Measurements from ENCODE around the gene NR6A1. TPM values are rescaled to one million over a fixed set of nuclear protein-coding genes. Genes with fewer than 3 reads are reported as not detected.
A peak's percentile ranks its signal among the peaks of the same experiment; 100 is the strongest.

Gene NR6A1
- total and polyA plus RNA-seq, 2 of the 13 experiments (the other 11 are each of a cell fraction or from before 2014, with no cell fraction given): 28.1 to 31.5 TPM

GRCh38 chr9:124771021-124771866 is at the start of gene NR6A1 (continued):
- TF ChIP-seq BRF2 (CRISPR knock-in tag; IDR thresholded peaks at IDR 0.05) (no peak), ZNF883 (CRISPR knock-in tag; IDR thresholded peaks at IDR 0.05; ENCODE audit: not compliant biosample characterization) (no peak), ELF4 (CRISPR knock-in tag; IDR thresholded peaks at IDR 0.05; ENCODE audit: borderline replicate concordance) (no peak; the same call in 1 of the 2 replicates), MAFK (conservative IDR thresholded peaks at IDR 0.05 in 1 of 2, IDR thresholded peaks at IDR 0.05 in 1 of 2; ENCODE audit: low read length in 2 of 2) (no peak), ZNF280B (CRISPR knock-in tag; IDR thresholded peaks at IDR 0.05; ENCODE audit: borderline replicate concordance) (no peak), ZNF484 (CRISPR knock-in tag; IDR thresholded peaks at IDR 0.05; ENCODE audit: borderline replicate concordance, low read depth) (no peak), ZNF746 (CRISPR knock-in tag; IDR thresholded peaks at IDR 0.05) (no peak), ZNF691 (CRISPR knock-in tag; IDR thresholded peaks at IDR 0.05; ENCODE audit: borderline replicate concordance, low read depth) (no peak; the same call in 1 of the 2 replicates), ZNF501 (CRISPR knock-in tag; IDR thresholded peaks at IDR 0.05) (peak; percentile 86), ZBTB40 (IDR thresholded peaks at IDR 0.05) (no peak), ZBTB40 (CRISPR knock-in tag; IDR thresholded peaks at IDR 0.05) (peak; percentile 37; the same call in 1 of the 2 replicates), GABPA (IDR thresholded peaks at IDR 0.05; ENCODE audit: low read depth, low read length) (no peak), GABPA (CRISPR knock-in tag; IDR thresholded peaks at IDR 0.05; ENCODE audit: low read depth) (peak; percentile 66), ZNF282 (IDR thresholded peaks at IDR 0.05; ENCODE audit: partially characterized antibody) (no peak), ERF (CRISPR knock-in tag; IDR thresholded peaks at IDR 0.05) (peak; percentile 42; the same call in 1 of the 2 replicates), ZFAT (CRISPR knock-in tag; conservative IDR thresholded peaks at IDR 0.05) (no peak)
